HG03575 (cell line): ENCODE data around the gene PTGER4.
"Not testable (repeated sequence)": the region's sequence is repeated elsewhere in the genome, so short reads cannot be mapped to it uniquely, and the experiment has no call there.

Source experiments
- ATAC-seq: cut with Tn5 transposase; IDR thresholded peaks from one replicate; pipeline ENCODE4 v1.9.1; 2021; ENCODE audit not compliant: unreplicated experiment, insufficient number of reproducible peaks, low FRiP score; ENCODE audit errors: extremely low read depth

PTGER4 gene

GRCh38 chr5:40685976-40686486 lies 6.3 kb downstream of the PTGER4 start:
- no peak for ATAC-seq

DNA sequence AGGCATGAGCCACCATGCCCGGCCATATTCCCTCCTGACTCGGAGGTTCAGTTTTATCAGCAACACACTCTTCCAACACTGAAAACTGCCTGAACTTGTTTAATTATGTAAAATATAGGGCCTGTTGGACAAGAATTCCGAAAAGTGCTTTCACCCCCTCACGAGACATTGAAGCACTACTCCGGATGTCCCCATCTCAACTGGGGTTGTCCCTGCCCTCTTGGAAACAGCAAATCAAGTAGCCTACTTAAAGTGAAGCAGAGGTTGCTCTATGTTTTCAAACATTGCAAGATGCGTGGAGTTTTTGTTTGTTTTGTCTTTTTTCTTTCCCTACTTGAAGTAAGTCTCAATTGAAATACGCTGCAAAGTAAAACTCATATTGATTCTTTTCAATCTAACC lies 7.6 kb downstream of the PTGER4 start:
- ATAC-seq, result no peak

DNA sequence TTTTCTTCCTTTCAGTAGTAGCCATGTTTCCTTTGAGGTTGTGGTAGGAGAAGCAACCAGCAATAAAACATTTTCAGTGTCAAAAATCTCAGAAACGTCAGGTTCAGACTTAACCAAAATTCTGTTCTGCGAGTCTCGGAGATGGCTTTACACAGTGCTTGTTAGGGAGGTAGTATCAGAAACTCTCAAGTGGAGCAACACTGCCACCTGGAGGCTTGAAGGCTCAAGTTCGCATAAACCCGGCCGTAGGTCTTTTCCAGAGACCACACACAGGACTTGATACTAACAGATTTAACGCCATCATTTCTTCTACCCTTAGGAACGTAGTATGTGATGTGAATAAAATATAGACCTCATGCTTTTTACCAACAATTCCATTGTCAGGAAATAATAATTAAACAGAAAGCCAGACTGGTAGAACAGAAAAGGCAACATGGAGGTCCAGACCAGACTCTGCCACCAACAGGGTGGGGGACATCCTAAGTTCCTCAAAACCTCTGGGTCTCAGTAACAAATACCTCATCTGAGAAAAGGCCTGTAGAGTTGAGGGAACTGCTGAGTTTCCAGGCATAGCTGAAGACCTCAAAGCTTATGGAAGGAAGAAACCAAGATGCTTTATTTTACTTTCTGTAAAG lies 8.5 kb downstream of the PTGER4 start:
- peak; percentile 75 for ATAC-seq

GRCh38 chr5:40688996-40689395 lies 9.3 kb downstream of the PTGER4 start:
- no peak for ATAC-seq

DNA sequence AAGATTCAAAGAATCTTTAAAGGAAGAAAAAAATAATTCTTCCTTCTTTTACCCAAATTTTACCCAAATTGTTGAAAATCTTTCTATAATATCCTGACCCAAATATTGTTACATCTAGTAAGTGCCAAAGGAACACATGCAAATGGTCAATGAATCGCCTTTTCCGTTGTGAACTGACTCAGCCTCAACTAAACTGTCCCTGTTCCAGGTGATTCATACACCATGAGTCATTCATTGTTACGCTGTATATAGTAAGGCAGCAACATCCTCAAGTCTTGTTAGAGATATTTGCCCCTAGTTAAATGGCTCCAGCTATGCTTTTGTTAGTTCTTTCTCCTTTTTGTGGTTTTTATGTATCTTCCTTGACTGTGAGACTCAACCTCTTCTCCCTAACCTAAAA lies 9.7 kb downstream of the PTGER4 start:
- no peak for ATAC-seq

GRCh38 chr5:40690267-40690666 lies 10.6 kb downstream of the PTGER4 start:
- ATAC-seq, result no peak

DNA sequence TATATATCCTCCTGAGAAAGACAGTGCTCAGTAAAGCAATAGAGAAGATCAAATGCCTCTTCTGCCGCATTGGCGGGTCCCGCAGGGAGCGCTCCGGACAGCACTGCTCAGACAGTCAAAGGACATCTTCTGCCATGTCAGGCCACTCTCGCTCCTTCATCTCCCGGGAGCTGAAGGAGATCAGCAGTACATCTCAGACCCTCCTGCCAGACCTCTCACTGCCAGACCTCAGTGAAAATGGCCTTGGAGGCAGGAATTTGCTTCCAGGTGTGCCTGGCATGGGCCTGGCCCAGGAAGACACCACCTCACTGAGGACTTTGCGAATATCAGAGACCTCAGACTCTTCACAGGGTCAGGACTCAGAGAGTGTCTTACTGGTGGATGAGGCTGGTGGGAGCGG lies 12.2 kb downstream of the PTGER4 start:
- ATAC-seq, result no peak

DNA sequence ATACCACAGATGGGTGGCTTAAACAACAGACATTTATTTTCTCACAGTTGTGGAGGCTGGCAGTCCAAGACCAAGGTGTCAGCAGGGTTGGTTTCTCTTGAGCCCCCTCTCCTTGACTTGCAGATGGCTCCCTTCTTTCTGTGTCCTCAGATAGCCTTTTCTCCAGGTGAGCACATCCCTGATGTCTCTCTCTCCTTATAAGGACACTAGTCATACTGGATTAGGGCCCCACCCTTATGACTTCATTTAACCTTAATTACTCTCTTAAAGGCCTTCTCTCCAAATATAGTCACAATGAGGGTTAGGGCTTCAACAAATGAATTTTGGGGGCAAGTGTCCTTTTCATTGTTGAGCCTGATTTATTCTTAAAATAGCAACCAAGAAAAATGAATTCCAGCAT lies 14.7 kb downstream of the PTGER4 start:
- no peak for ATAC-seq

GRCh38 chr5:40700116-40700782 lies 20.5 kb downstream of the PTGER4 start:
- ATAC-seq, result no peak

DNA sequence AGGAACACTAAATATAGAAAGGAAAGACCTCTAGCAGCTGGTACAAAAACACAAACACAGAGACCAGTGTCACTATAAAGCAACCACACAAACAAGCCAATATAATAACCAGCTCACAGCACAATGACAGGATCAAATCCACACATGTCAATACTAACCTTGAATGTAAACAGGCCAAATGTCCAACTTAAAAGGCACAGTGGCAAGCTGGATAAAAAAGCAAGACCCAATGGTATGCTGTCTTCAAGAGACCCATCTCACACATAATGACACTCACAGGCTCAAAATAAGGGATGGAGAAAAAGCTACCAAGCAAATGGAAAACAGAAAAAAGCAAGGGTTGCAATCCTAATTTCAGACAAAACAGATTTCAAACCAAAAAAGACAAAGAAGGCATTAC lies 22.3 kb downstream of the PTGER4 start:
- ATAC-seq, result not testable (repeated sequence)

GRCh38 chr5:40705484-40705883 lies 25.8 kb downstream of the PTGER4 start:
- not testable (repeated sequence) for ATAC-seq

DNA sequence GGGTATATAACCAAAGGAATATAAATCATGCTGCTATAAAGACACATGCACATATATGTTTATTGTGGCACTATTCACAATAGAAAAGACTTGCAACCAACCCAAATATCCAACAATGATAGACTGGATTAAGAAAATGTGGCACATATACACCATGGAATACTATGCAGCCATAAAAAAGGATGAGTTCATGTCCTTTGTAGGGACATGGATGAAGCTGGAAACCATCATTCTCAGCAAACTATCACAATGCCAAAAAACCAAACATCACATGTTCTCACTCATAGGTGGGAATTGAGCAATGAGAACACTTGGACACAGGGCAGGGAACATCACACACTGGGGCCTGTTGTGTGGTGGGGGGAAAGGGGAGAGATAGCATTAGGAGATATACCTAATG lies 30.9 kb downstream of the PTGER4 start:
- ATAC-seq, result not testable (repeated sequence)

DNA sequence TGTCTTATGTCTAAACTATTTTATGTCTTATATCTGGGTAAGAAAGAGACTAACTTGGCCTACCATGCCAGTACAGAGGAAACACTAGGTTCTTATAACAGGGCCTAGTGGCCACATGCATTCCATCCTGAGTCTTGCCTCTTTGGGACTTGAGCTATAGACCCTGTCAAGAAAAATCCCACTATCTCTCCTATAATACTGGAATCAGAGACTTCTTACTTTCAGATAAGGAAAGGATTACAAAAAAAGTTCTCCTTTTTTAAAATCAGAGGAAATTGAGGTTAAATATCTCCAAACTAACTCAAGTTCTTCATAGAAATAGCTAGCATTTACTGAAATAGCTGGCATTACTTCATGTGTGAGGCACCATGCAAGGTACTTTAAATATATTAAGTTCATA lies 34.3 kb downstream of the PTGER4 start:
- ATAC-seq, result no peak

GRCh38 chr5:40716000-40716399 lies 36.3 kb downstream of the PTGER4 start:
- ATAC-seq, result no peak

- ATAC-seq, result no peak
Measured at GRCh38 chr5:40716590-40716989, 36.9 kb downstream of the PTGER4 start.

DNA sequence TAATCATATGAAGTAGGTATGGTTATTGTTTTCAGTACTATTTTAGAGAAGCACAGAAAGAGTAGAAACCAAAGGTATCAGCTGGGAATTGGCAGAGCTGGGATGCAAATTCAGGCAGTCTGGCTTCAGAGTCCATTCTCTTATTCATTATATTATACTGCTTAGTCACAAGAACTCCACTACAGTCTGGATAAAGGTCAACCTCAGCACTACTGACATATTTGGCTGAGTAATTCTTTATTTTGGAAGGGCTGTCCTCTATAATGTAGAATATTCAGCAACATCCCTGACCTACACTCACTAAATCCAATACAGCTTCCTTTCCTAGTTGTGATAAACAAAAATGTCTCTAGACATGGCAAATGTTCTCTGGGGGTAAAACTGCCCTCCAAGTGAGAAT lies 37.6 kb downstream of the PTGER4 start:
- ATAC-seq, result no peak

DNA sequence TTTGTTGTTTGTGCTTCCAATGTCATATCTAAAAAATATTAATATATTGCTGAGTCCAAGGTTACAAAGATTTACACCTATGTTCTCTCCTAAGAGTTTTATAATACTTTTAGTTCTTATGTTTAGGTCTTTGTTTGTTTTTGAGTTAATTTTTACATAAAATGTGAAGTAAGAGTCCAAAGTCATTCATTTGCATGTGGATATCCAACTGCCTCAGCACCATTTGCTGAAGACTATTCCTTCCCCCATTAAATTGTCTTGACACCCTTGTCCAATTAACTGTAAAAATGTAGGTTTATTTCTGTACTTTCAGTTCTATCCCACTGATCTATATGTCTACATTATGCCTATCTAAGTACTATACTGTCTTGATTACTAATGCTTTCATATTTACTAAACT lies 40.4 kb downstream of the PTGER4 start:
- no peak for ATAC-seq

- ATAC-seq, result not testable (repeated sequence)
Measured at GRCh38 chr5:40722497-40722911, 42.8 kb downstream of the PTGER4 start.

- no peak for ATAC-seq
Measured at GRCh38 chr5:40733434-40733833, 53.7 kb downstream of the PTGER4 start.

DNA sequence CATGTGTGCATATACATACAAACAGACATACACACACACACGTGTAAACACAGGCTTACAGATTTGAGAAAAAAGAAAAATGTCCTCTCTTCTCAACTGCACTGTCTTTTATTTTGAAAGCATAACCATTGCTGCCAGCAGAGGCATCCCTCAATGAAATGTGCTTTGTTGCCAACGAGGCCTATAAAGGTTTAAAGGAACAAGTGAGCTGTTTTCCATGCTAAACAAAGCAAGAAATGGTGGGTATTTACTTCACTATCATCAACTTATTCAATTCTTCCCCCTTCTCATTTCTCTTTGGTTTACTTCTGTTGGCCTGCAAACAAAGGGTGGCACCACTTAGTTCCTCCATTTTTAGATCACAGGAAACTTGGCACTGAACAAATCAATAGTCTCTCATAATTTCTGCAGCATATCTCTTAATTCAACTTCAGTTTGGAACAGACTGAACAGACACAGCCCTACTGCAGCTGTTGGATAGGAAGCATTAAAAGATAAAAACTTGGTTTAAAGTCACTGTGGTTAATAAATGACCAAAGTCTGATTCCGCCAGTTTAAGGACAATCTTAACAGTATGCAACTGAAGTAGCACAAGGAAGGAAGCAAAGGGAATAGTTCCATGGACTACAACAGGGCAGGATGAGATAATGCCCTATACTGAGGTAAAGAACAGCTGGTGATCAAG lies 54.3 kb downstream of the PTGER4 start:
- no peak for ATAC-seq
